Suppressor macrophage treated with lipopolysaccharide for 4 hours (primary cell): ENCODE measurements around the gene CARD14.
"Not testable (repeated sequence)": the region's sequence is repeated elsewhere in the genome, so short reads cannot be mapped to it uniquely, and the experiment has no call there.

ENCODE experiments used
- DNase-seq: peaks from one replicate; pipeline ENCODE4 v3.0.0-alpha.2; 2020

The CARD14 gene

DNA sequence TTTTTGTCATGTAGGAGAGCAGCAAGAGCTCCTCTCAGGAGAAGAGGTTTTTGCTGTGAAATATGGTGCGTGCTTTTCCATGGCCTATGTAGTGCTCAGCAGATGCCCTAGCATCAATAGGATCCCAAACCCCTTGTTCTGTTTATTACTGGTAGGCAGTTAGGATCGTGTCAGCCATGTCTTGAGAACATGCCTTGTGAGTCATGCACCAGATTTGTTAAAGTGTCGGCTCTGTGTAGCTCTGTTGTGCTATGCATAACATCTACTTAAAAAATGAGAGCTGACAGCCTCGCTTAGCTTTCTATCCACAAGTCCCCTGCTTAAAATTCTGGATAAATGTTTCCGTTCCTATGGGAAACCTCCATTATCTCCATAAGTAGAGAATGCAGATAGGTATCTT is 18.5 kb upstream of the CARD14 start:
- no peak for DNase-seq

DNA sequence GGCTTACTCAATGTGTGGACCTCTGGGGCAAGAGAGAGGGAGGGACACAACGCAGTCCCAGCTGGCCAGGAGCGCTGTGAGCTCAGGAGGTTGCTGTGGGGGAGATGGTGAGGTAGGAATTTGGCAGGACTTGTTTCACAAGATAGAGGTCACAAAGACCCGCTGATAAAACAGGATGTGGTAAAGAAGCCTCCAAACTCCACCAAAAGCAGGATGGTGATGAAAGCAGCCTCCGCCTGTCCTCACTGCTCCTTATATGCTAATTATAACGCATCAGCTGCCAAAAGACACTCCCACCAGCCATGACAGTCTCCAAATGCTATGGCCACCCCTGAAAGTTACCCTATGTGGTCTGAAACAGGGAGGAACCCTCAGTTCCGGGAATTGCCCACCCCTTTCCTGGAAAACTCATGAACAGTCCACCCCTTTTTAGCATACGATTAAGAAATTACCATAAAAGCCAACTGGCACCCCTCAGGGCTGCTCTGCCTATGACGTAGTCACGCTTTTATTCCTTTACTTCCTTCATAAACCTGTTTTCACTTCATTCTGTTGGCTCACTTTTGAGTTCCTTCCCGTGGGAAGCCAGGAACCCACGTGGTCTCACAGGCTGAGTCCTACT is 17.6 kb upstream of the CARD14 start:
- DNase-seq, result peak; percentile 9

GRCh38 chr17:80153004-80153403 is 16.8 kb upstream of the CARD14 start:
- no peak for DNase-seq

- DNase-seq, result no peak
These were observed 15.7 kb upstream of the CARD14 start for GRCh38 chr17:80154166-80154565.

DNA sequence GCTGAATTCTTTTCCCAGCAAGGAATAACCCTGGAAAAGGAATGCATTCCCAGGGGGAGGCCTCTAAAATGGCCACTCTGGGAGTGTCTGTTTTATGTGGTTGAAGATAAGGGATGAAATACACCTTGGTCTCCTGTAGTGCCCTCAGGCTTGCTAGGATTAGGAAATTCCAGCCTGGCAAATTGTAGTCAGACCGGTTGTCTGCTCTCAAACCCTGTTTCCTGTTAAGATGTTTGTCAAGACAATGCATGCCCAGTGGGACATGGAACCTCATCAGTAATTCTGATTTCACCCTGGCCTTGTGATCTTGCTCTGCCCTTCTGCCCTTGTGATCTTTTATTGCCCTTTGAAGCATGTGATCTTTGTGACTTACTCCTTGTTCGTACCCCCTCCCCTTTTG is 14.2 kb upstream of the CARD14 start:
- not testable (repeated sequence) for DNase-seq

DNA sequence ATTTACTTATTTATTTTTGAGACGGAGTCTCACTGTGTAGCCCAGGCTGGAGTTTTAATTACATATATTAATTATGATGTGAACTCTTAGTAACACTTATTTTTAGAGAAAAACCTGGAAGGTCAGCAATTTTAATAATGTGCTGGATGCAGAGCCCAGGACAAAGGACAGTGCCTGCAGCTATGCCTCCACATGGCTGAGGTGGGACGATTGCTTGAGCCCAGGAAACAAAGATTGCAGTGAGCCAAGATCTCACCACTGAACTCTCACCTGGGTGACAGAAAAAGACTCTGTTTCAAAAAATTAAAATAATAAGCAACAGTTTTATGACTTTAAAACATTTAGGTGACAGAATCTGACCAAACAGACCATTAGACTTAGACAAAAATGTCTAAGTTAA is 11.0 kb upstream of the CARD14 start:
- DNase-seq, result no peak

DNA sequence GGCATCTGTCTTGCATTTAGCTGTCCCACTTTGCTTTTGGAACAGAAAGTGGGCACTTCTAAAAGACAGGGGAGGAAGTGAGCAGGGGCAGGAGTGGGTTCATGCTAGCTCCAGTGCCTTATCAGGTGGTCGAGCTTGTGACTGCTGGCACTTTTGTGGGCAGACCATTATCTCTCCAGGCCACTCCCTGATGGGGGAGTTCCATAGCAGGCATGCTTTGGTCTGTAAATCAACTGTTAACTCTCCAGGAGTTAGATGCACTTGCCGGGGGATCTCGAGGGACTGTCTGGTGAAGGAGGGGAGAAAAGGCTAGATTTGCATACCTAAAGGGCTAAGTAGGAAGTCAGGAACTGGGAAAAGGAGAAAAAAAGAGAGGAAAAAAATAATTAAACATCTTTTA is 9.3 kb upstream of the CARD14 start:
- DNase-seq, result no peak

GRCh38 chr17:80163336-80163735 is 6.5 kb upstream of the CARD14 start:
- DNase-seq, result no peak

- DNase-seq, result no peak
These were observed 5.6 kb upstream of the CARD14 start for GRCh38 chr17:80164185-80164584.

GRCh38 chr17:80166446-80166845 is 3.4 kb upstream of the CARD14 start:
- no peak for DNase-seq

DNA sequence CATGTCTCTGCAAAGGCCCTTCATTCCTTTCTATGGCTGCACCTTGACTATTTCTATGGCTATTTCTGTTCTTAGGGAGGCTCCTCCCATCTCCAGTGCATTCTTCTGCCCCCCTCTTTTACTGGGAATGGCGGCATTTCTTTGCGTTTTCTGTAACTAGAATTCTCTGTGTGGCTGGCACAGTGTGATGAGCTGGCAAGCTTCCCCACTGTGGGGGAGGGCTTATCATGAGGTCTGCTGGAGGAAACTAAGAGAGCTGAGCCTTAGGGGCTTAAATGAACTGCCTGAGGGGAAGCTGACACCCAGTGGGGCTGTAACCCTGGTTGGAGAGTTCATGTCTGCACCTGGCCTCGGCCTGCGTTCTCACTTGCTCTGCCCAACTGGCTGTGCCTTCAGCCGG is 1.5 kb upstream of the CARD14 start:
- no peak for DNase-seq

- no peak for DNase-seq
These were observed 723 bp upstream of the CARD14 start for GRCh38 chr17:80169107-80169506.

DNA sequence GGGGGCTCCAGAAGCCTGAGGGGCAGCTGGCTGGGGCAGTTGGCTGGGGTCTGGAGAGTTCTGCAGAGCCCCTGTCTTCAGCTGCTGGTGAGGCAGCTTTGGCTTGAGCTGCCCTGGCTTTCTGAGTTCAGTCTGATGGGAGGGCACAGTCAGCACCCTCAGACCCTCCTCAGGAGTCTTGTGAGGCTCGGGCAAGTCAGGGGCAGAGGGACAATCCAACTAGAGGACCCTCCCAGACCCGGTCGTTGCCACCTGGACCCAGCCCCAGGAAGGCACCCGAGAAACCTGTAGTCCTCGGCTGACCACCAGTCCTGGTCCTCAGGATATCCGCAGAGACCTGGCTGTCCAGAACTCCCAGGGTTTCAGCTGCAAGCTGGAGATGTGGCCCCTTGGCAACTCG is 1.9 kb downstream of the CARD14 start:
- no peak for DNase-seq

GRCh38 chr17:80173126-80173525 is 3.3 kb downstream of the CARD14 start:
- DNase-seq, result no peak

DNA sequence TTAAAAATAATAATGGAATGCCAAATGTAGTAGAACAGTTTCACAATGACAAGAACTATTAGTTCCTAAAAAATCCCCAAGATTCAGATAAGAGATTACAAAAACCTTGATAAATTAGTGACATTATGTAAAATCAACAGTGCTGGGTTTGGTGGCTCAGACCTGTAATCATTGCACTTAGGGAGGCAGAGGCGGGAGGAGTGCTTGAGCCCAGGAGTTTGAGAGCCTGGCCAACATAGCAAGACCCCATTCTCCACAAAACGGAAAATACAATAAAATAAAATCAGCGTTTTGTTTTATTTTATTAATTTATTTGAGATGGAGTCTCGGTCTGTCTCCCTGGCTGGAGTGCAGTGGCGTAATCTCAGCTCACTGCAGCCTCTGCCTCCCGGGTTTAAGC is 4.1 kb downstream of the CARD14 start:
- DNase-seq, result no peak

GRCh38 chr17:80176757-80177156 is 6.9 kb downstream of the CARD14 start:
- no peak for DNase-seq

DNA sequence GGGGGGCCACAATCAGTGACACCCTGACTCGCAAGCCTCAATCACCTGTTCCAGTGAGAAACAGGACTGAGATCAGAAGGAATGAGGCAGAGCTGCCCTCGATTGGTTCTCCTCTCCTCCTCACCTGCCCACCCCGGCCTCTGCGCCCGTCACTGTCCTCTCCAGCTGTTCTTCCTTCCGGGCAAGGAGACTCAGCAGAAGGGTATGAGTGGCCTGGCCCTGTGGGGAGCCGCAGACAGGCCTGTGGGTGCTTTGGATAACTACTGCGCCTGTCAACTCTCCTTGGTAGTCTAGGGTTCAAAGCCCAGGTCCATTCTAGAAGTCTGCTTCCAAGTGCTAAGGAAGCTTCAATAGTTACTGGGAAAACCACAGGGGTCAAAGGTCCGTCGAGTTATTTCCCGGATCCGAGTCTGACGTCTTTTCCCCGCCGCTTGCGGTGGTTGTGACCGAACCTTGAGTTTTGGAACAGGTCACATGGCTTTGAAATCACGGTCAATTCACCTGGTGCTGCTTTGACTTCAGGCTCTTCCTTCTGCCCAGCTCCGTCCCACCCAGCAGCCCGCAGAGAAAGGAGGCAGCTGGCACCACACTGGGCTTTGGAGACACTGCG is 8.3 kb downstream of the CARD14 start:
- no peak for DNase-seq

DNA sequence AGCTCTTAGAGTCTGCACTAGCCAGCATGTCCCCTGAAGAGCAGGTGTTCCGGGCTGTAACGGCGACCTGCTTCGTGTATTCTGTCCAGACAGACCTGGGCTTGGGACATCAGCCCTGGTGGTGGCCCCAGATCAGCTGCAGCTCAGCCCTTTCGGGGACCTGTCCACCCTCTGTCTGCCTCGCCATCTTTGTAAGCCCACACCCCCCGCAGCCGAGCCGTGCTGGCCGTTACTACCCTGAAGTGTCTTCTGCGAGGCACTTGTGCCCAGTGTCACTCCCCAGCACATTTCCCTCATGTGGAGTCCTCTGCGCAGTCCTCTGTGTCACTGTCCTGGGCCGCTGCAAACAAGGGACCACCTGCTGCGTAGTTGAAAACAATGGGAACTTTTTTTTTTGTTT is 10.4 kb downstream of the CARD14 start:
- DNase-seq, result no peak

DNA sequence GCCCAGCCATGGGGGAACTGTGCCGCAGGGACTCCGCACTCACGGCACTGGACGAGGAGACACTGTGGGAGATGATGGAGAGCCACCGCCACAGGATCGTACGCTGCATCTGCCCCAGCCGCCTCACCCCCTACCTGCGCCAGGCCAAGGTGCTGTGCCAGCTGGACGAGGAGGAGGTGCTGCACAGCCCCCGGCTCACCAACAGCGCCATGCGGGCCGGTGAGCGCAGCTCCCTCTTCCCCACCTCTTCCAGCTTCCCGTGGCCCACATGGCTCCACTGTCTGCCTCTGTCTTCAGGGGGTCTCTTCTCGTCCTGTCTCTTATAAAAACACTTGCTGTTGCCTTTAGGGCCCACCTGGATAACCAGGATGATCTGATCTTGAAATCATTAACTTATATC is 11.6 kb downstream of the CARD14 start:
- DNase-seq, result no peak

DNA sequence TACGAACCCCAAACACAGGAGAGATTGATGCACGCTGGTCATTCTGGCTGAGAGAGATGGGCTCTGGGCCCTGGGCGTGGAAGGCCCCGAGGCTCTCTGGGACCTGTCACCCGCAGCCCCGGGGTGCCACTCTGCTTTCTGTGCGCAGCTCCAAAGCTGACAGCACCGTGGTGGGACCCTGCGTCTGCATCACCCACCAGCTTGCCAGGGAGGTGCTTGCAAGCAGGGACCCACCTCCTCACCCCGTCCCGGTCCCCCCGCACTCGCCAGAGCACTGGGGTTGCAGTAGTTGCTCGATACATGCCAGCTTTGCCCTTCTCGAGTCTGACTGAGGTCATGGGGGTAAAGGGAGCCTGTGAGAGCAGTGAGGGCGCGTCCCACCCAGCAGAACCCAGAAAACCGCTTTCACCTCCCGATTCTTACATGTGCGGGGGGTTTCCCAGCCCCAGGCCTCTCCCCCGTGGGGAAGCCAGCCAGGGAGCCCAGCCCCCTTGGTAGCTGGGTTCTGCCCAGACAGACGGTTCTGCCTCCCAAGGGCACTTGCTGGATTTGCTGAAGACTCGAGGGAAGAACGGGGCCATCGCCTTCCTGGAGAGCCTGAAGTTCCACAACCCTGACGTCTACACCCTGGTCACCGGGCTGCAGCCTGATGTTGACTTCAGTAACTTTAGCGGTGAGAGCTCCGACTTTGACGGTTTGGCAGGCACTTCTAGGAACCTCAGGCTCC is 12.5 kb downstream of the CARD14 start:
- no peak for DNase-seq

- no peak for DNase-seq
These were observed 13.0 kb downstream of the CARD14 start for GRCh38 chr17:80182845-80183223.

GRCh38 chr17:80183581-80184422 is 14.0 kb downstream of the CARD14 start:
- DNase-seq, result no peak

GRCh38 chr17:80184423-80184714 is 14.5 kb downstream of the CARD14 start:
- DNase-seq, result no peak

DNA sequence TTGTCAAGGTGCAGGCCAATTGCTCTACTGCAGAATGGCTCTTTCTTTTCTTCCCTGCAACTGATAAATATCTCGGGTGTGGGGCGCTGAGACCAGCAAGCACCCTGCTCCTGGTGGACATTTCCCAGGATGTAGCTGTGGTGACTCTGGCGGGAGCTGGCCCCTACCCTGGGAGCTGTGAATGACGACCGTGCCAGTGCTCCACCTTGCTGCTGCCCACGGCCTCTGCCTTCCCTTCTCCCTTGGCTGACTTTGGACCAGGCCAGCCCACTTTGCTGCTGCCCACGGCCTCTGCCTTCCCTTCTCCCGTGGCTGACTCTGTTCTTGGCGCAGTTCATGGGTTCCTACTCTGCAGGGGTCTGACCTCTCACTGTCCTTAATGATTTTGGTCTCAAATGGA is 16.1 kb downstream of the CARD14 start:
- no peak for DNase-seq
